ENCODE measurements around the gene SIGLEC7. TPM values are rescaled to one million over a fixed set of nuclear protein-coding genes. Genes with fewer than 3 reads are reported as not detected.

SIGLEC7 gene
- total and polyA plus RNA-seq, 4 donors = 2.1 to 29.3 (median 9.8) TPM

DNA sequence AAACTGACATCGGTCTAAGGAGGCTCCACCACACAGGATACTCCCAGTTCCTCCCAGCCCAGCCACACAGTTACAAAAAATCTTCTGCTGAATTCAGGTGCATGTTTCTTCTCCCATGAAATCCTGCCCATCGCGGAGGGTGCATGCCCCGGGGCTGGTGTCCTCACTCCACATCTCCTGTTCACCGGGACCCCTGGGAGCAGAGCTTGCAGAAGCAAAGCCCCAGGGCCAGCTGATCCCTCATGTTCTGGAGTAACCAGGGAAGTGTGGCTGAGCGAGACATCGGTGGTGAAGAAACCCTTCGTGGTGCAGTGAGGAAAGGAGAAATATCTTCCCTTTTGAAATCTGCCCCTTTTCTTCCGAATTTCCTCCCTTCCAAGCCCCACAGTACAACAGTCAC, 18.3 kb upstream of the SIGLEC7 start:
- no peak for DNase-seq
- no peaks in the 10 kb centered on the region for H3K27me3 ChIP-seq (ENCODE audit: control insufficient read depth in 3 of 3, insufficient read depth in 3 of 3, low read length in 2 of 3)
- no peak overlapping the region for H3K9ac ChIP-seq (ENCODE audit: insufficient read depth in 1 of 2, low read length in 2 of 2)
- peak overlapping the region in 1 of 2 donors; percentile 71 for H3K27ac ChIP-seq (ENCODE audit: low read depth in 1 of 2, low read length in 1 of 2)
- TF ChIP-seq, protein P1, sequence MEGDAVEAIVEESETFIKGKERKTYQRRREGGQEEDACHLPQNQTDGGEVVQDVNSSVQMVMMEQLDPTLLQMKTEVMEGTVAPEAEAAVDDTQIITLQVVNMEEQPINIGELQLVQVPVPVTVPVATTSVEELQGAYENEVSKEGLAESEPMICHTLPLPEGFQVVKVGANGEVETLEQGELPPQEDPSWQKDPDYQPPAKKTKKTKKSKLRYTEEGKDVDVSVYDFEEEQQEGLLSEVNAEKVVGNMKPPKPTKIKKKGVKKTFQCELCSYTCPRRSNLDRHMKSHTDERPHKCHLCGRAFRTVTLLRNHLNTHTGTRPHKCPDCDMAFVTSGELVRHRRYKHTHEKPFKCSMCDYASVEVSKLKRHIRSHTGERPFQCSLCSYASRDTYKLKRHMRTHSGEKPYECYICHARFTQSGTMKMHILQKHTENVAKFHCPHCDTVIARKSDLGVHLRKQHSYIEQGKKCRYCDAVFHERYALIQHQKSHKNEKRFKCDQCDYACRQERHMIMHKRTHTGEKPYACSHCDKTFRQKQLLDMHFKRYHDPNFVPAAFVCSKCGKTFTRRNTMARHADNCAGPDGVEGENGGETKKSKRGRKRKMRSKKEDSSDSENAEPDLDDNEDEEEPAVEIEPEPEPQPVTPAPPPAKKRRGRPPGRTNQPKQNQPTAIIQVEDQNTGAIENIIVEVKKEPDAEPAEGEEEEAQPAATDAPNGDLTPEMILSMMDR (IDR thresholded peaks at IDR 0.05; ENCODE audit: control extremely low read depth, extremely low read depth) = no peak
- WGBS, 2 donors = 58 to 66% methylated on average over 9 of the region's 9 CpGs
- no peaks in the 10 kb centered on the region for H3K36me3 ChIP-seq (ENCODE audit: control insufficient read depth in 4 of 4, insufficient read depth in 4 of 4, low read length in 4 of 4)
- H3K9me3 ChIP-seq (ENCODE audit: control insufficient read depth in 4 of 4, insufficient read depth in 3 of 4, low read length in 3 of 4) = no peaks in the 10 kb centered on the region
- no peak overlapping the region for H3K4me3 ChIP-seq
- H3K4me1 ChIP-seq (ENCODE audit: control insufficient read depth in 5 of 5, insufficient read depth in 5 of 5, low read length in 5 of 5) = peaks cover 0 to 12% (median 8%) of the 10 kb centered on the region in 5 donors
- ATAC-seq (ENCODE audit: insufficient read depth, low FRiP score) = no peak

GRCh38 chr19:51124216-51124615, 17.9 kb upstream of the SIGLEC7 start:
- Histone ChIP-seq H3K36me3 (ENCODE audit: control insufficient read depth in 4 of 4, insufficient read depth in 4 of 4, low read length in 4 of 4) (no peaks in the 10 kb centered on the region), H3K4me1 (ENCODE audit: control insufficient read depth in 5 of 5, insufficient read depth in 5 of 5, low read length in 5 of 5) (peaks cover 0 to 14% (median 8%) of the 10 kb centered on the region in 5 donors), H3K27ac (ENCODE audit: low read depth in 1 of 2, low read length in 1 of 2) (peak overlapping the region in 1 of 2 donors; percentile 71), H3K9ac (ENCODE audit: insufficient read depth in 1 of 2, low read length in 2 of 2) (no peak overlapping the region), H3K4me3 (no peak overlapping the region), H3K27me3 (ENCODE audit: control insufficient read depth in 3 of 3, insufficient read depth in 3 of 3, low read length in 2 of 3) (no peaks in the 10 kb centered on the region), H3K9me3 (ENCODE audit: control insufficient read depth in 4 of 4, insufficient read depth in 3 of 4, low read length in 3 of 4) (no peaks in the 10 kb centered on the region)
- ATAC-seq (ENCODE audit: insufficient read depth, low FRiP score) = no peak
- WGBS, 2 donors = 81 to 85% methylated on average over 9 of the region's 9 CpGs
- DNase-seq = no peak
- TF ChIP-seq, protein P1 (IDR thresholded peaks at IDR 0.05; ENCODE audit: control extremely low read depth, extremely low read depth) = no peak

- no peak within 1 kb of the TSS for H3K9ac ChIP-seq (ENCODE audit: insufficient read depth in 1 of 2, low read length in 2 of 2)
- peak; percentile 17 for ATAC-seq (ENCODE audit: insufficient read depth, low FRiP score)
- peak in 1 of 3 donors; percentile 35 for DNase-seq
- no peaks in the 10 kb centered on the region for H3K9me3 ChIP-seq (ENCODE audit: control insufficient read depth in 4 of 4, insufficient read depth in 3 of 4, low read length in 3 of 4)
- peaks cover 0 to 16% (median 8%) of the 10 kb centered on the region in 5 donors for H3K4me1 ChIP-seq (ENCODE audit: control insufficient read depth in 5 of 5, insufficient read depth in 5 of 5, low read length in 5 of 5)
- no peak within 1 kb of the TSS for H3K4me3 ChIP-seq
- H3K27ac ChIP-seq (ENCODE audit: low read depth in 1 of 2, low read length in 1 of 2) = peak within 1 kb of the TSS in 1 of 2 donors; percentile 71
- H3K27me3 ChIP-seq (ENCODE audit: control insufficient read depth in 3 of 3, insufficient read depth in 3 of 3, low read length in 2 of 3) = no peaks in the 10 kb centered on the region
- no peaks in the 10 kb centered on the region for H3K36me3 ChIP-seq (ENCODE audit: control insufficient read depth in 4 of 4, insufficient read depth in 4 of 4, low read length in 4 of 4)
- TF ChIP-seq, protein P1 (IDR thresholded peaks at IDR 0.05; ENCODE audit: control extremely low read depth, extremely low read depth) = no peak
- WGBS, 2 donors = 28 to 49% methylated on average over 14 of the region's 14 CpGs
These were observed 17.4 kb upstream of the SIGLEC7 start, which contains the start of gene SIGLEC9 for GRCh38 chr19:51124729-51125128. Gene SIGLEC9, plus strand, starts transcription at chr19:51124906. Its CDS starts 69 bp downstream, at chr19:51124975.

All from lung (tissue), 12 donors.